T-cell (primary cell): Measurements from ENCODE around the gene NANOG. TPM values are rescaled to one million over a fixed set of nuclear protein-coding genes. Genes with fewer than 3 reads are reported as not detected.
"Not testable (repeated sequence)": the region's sequence is repeated elsewhere in the genome, so short reads cannot be mapped to it uniquely, and the experiment has no call there.

Experiments used
- ATAC-seq, 4 experiments: fragments of 200-7000 bp in 3 of 4; fragments of 150-1000 bp in 1 of 4; cut with Tn5 transposase; replicated peaks in 1 of 4; 1 replicate in 3 of 4; 2 replicates in 1 of 4; pipeline ENCODE4 v1.10.0; 2021; ENCODE audit warnings: moderate library complexity in 3 of 4, mild to moderate bottlenecking in 2 of 4, moderate number of reproducible peaks in 1 of 4
- CTCF ChIA-PET, 2 donors: fragments of 300-600 bp; sonication (Branson Sonifier 250); formaldehyde crosslinking; loops; one replicate each; lab custom pipeline; 2022; ENCODE audit warnings: antibody characterized with exemption in 2 of 2; lab: Charles Lee
- POLR2A ChIA-PET, 2 donors: fragments of 300-600 bp; sonication (Branson Sonifier 250); formaldehyde crosslinking; loops; one replicate each; lab custom pipeline; 2022; ENCODE audit warnings: antibody characterized with exemption in 2 of 2; lab: Charles Lee
- DNase-seq, 35 experiments: peaks; one replicate each; pipeline versions ENCODE4 v3.0.0 to v3.0.0-alpha.2; 2013 to 2023
- H3K27ac ChIP-seq: one replicate; pipeline ENCODE4 v1.5.1; 2013; ENCODE audit warnings: low read length
- H3K27me3 ChIP-seq, 2 experiments: replicated peaks in 1 of 2; 1 replicate in 1 of 2; 2 replicates in 1 of 2; pipeline versions ENCODE4 v1.6.1 to v1.7.0; 2013; ENCODE audit warnings: low read length in 1 of 2, mixed read lengths in 1 of 2; ENCODE audit not compliant: control insufficient read depth in 2 of 2, insufficient read depth in 2 of 2; ENCODE audit errors: extremely low read depth in 1 of 2
- H3K36me3 ChIP-seq, 2 donors: 1 replicate in 1 of 2; 2 replicates in 1 of 2; pipeline versions ENCODE4 v1.6.1 to v1.7.0; 2013; ENCODE audit warnings: low read length in 1 of 2; ENCODE audit not compliant: control insufficient read depth in 2 of 2, insufficient read depth in 1 of 2; ENCODE audit errors: extremely low read depth in 1 of 2
- H3K4me1 ChIP-seq, 2 experiments: 1 replicate in 1 of 2; 2 replicates in 1 of 2; pipeline versions ENCODE4 v1.6.1 to v1.7.0; 2013; ENCODE audit warnings: low read length in 2 of 2, mixed read lengths in 1 of 2; ENCODE audit not compliant: insufficient read depth in 2 of 2, control insufficient read depth in 1 of 2; ENCODE audit errors: extremely low read depth in 1 of 2
- H3K4me3 ChIP-seq, 2 donors: 1 replicate in 1 of 2; 2 replicates in 1 of 2; pipeline versions ENCODE4 v1.5.1 to v1.7.0; 2013; ENCODE audit warnings: mild to moderate bottlenecking in 2 of 2, low read length in 1 of 2, moderate library complexity in 1 of 2; ENCODE audit not compliant: control insufficient read depth in 1 of 2; ENCODE audit errors: extremely low read depth in 1 of 2
- H3K9me3 ChIP-seq: 2 replicates; pipeline ENCODE4 v1.7.0; 2013
- H3K27ac Mint-ChIP-seq, 2 donors: one replicate each; pipeline ENCODE4 v1.8.0; 2020 to 2021; ENCODE audit warnings: mild to moderate bottlenecking in 2 of 2, mixed read lengths in 2 of 2
- H3K27me3 Mint-ChIP-seq, 2 donors: one replicate each; pipeline ENCODE4 v1.8.0; 2021 to 2022; ENCODE audit warnings: mixed read lengths in 2 of 2
- H3K36me3 Mint-ChIP-seq: one replicate; pipeline ENCODE4 v1.8.0; 2021; ENCODE audit warnings: mixed read lengths
- H3K4me1 Mint-ChIP-seq, 3 donors: one replicate each; pipeline ENCODE4 v1.8.0; 2020 to 2022; ENCODE audit warnings: mixed read lengths in 3 of 3, mild to moderate bottlenecking in 1 of 3
- H3K4me3 Mint-ChIP-seq, 3 donors: one replicate each; pipeline ENCODE4 v1.8.0; 2020 to 2022; ENCODE audit warnings: mild to moderate bottlenecking in 3 of 3, mixed read lengths in 3 of 3, moderate library complexity in 3 of 3
- H3K9me3 Mint-ChIP-seq, 3 donors: one replicate each; pipeline ENCODE4 v1.8.0; 2020 to 2022; ENCODE audit warnings: mixed read lengths in 3 of 3
- WGBS: methylation state at CpG from one replicate; pipeline ENCODE4 v1.1.5; 2013; ENCODE audit warnings: missing lambda C conversion rate; ENCODE audit not compliant: insufficient coverage; 5-methylcytosine and 5-hydroxymethylcytosine counted together
- total RNA-seq, 35 experiments: library from RNA in 6 of 35; stranded (reverse) in 6 of 35; fragments of 120-200 nt in 1 of 35; gene quantifications; one replicate each; pipeline versions ENCODE4 v1.2.1 to v1.2.4 and lab custom pipeline; 2013 to 2026

The NANOG gene
- total RNA-seq, 5 donors from 2014 or later (not counting 1 experiment from before 2014, with no cell fraction given), result 0.54 to 0.64 (median 0.59) TPM; not detected in 2

DNA sequence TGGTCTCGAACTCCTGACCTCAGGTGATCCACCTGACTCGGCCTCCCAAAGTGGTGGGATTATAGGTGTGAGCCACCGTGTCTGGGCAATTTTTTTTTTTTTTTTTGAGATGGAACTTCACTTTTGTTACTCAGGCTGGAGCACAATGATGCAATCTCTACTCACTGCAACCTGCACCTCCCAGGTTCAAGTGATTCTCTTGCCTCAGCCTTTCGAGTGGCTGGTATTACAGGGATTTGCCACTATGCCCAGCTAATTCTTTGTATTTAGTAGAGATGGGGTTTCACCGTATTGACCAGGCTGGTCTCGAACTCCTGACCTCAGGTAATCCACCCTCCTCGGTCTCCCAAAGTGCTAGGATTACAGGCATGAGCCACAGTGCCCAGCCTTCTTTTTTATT lies 8.1 kb downstream of the NANOG start:
- H3K9me3 Mint-ChIP-seq, H3K4me3 ChIP-seq, H3K27ac ChIP-seq, POLR2A ChIA-PET, H3K27ac Mint-ChIP-seq, H3K4me1 ChIP-seq, H3K27me3 Mint-ChIP-seq, H3K36me3 Mint-ChIP-seq, H3K36me3 ChIP-seq, ATAC-seq, H3K4me1 Mint-ChIP-seq, DNase-seq, H3K27me3 ChIP-seq, H3K4me3 Mint-ChIP-seq, H3K9me3 ChIP-seq: not testable (repeated sequence)
- CTCF ChIA-PET, result interaction anchor here in 1 of 2 donors (0.7 kb wide), 1 partner anchor 577 kb away, joined by 4 read pairs; no protein-coding TSS in a partner anchor
- no CpG with 5 or more reads among the region's 7 CpGs for WGBS

- ATAC-seq, result no peak
- CTCF ChIA-PET, result interaction anchor here in 1 of 2 donors (0.7 to 1.1 kb wide), 2 partner anchors 108 to 577 kb away, joined by 4 to 7 read pairs; no protein-coding TSS in a partner anchor
- no peak for DNase-seq
- POLR2A ChIA-PET, result no interaction called here
- H3K4me3 ChIP-seq, result no peak overlapping the region
- H3K36me3 ChIP-seq, result no peaks in the 10 kb centered on the region
- no peak overlapping the region for H3K4me3 Mint-ChIP-seq
- no peaks in the 10 kb centered on the region for H3K4me1 ChIP-seq
- H3K27ac ChIP-seq, result no peak overlapping the region
- H3K9me3 Mint-ChIP-seq, result no peaks in the 10 kb centered on the region
- H3K27me3 Mint-ChIP-seq, result peaks cover 0 to 1% of the 10 kb centered on the region in 2 donors
- no peaks in the 10 kb centered on the region for H3K36me3 Mint-ChIP-seq
- no peak overlapping the region for H3K27ac Mint-ChIP-seq
- no peaks in the 10 kb centered on the region for H3K4me1 Mint-ChIP-seq
- no peaks in the 10 kb centered on the region for H3K27me3 ChIP-seq
- 68% methylated on average over 5 of the region's 12 CpGs for WGBS
- no peaks in the 10 kb centered on the region for H3K9me3 ChIP-seq
Observed at GRCh38 chr12:7797698-7798398, 8.6 kb downstream of the NANOG start.

GRCh38 chr12:7798750-7799308 lies 9.6 kb downstream of the NANOG start:
- H3K9me3 Mint-ChIP-seq, DNase-seq, H3K27me3 Mint-ChIP-seq, H3K4me3 Mint-ChIP-seq, H3K27me3 ChIP-seq, H3K9me3 ChIP-seq, ATAC-seq, H3K27ac Mint-ChIP-seq, H3K4me1 Mint-ChIP-seq, POLR2A ChIA-PET, H3K27ac ChIP-seq, H3K36me3 ChIP-seq, H3K36me3 Mint-ChIP-seq, H3K4me3 ChIP-seq, H3K4me1 ChIP-seq: not testable (repeated sequence)
- CTCF ChIA-PET, result interaction anchor here in 1 of 2 donors (1.1 kb wide), 1 partner anchor 107 kb away, joined by 7 read pairs; no protein-coding TSS in a partner anchor
- no CpG with 5 or more reads among the region's 4 CpGs for WGBS

DNA sequence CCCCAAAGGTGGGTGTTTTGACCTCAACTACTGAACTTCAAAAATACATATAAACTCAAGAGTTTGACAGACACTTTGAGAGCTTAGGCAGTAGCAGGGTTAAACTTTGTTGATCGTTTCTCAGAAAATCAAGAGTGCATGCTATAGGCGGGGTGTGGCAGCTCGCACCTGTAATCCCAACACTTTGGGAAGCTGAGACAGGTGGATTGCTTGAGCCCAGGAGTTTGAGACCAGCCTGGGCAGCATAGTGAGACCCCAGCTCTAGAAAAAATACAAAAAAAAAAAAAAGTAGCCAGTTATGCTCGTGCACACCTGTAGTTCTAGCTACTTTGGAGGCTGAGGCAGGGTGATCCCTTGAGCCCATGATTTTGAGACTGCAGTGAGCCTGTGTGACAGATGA lies 12.3 kb downstream of the NANOG start:
- ChIA-PET POLR2A (interaction anchor here in 1 of 2 donors (0.7 kb wide), 1 partner anchor 316 kb away, joined by 3 read pairs; no protein-coding TSS in a partner anchor), CTCF (interaction anchor here in 1 of 2 donors (0.5 to 0.6 kb wide), 2 partner anchors 104 to 122 kb away, joined by 3 to 6 read pairs; no protein-coding TSS in a partner anchor)
- no peaks in the 10 kb centered on the region for H3K4me1 ChIP-seq
- ATAC-seq, result no peak
- Mint-ChIP-seq H3K27me3 (no peaks in the 10 kb centered on the region), H3K36me3 (no peaks in the 10 kb centered on the region), H3K27ac (no peak overlapping the region), H3K4me3 (no peak overlapping the region), H3K9me3 (no peaks in the 10 kb centered on the region), H3K4me1 (no peaks in the 10 kb centered on the region)
- 14% methylated on average over 1 of the region's 4 CpGs for WGBS
- no peak overlapping the region for H3K4me3 ChIP-seq
- no peaks in the 10 kb centered on the region for H3K36me3 ChIP-seq
- no peak overlapping the region for H3K27ac ChIP-seq
- no peaks in the 10 kb centered on the region for H3K27me3 ChIP-seq
- DNase-seq, result no peak
- H3K9me3 ChIP-seq, result no peaks in the 10 kb centered on the region

DNA sequence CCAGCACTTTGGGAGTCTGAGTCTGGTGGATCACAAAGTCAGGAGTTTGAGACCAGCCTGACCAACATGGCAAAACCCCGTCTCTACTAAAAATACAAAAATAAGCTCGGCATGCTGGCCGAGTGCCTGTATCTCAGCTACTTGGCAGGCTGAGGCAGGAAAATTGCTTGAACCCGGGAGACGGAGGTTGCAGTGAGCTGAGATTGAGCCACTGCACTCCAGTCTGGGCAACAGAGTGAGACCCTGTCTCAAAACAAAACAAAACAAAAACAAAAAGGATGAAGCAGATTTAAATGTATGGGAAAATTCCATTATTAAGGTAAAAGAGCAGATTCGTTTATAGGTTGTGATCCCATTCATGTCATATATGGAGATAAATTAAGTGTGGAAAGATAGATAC lies 17.1 kb downstream of the NANOG start:
- H3K27me3 ChIP-seq, H3K4me1 ChIP-seq, H3K27ac Mint-ChIP-seq, H3K36me3 ChIP-seq, DNase-seq, H3K36me3 Mint-ChIP-seq, H3K4me3 ChIP-seq, H3K27ac ChIP-seq, H3K27me3 Mint-ChIP-seq, POLR2A ChIA-PET, H3K4me3 Mint-ChIP-seq, H3K4me1 Mint-ChIP-seq, H3K9me3 Mint-ChIP-seq, ATAC-seq, H3K9me3 ChIP-seq: not testable (repeated sequence)
- CTCF ChIA-PET, result interaction anchor here (0.5 to 1.6 kb wide), 8 partner anchors 25 to 1010 kb away, joined by 3 to 5 read pairs (median 3); no protein-coding TSS in a partner anchor
- WGBS, result 80% methylated on average over 2 of the region's 6 CpGs

DNA sequence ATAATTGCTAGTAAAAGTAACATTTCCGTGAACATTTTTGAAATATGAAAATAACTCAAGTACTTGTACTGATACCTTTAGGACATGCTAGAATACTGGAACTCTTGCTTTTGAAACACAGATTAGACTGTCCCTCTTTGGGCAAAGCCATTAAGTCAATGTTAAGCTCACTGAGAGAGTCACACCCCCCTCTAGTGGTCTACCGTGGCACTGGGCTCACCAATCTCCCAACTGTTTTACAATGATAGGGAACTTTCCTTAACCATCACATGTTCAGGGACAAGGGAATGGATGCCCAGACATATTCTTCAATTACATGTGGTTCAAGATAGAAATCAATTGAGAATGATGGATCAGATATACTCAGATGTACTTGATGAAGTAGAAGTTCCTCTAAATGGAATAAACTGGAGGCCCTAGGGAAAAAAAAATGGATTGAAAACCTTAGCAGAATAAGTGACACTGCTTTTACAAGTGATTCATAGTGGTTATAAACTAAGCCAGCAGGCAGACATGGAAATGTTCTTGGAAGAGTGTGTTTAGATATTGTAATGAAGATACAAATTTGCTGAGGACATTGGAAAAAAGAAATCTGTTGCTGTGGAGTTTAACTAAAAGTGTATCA lies 17.8 kb downstream of the NANOG start:
- Mint-ChIP-seq H3K4me3 (no peak overlapping the region), H3K27me3 (no peaks in the 10 kb centered on the region), H3K27ac (no peak overlapping the region), H3K4me1 (no peaks in the 10 kb centered on the region), H3K36me3 (no peaks in the 10 kb centered on the region), H3K9me3 (no peaks in the 10 kb centered on the region)
- WGBS, result no CpG with 5 or more reads among the region's 2 CpGs
- H3K36me3 ChIP-seq, result no peaks in the 10 kb centered on the region
- no peak overlapping the region for H3K4me3 ChIP-seq
- DNase-seq (peak in 33 of 35 experiments; percentile 3 to 72 (median 39)), ATAC-seq (peak; percentile 47 to 70 (median 54))
- H3K9me3 ChIP-seq, result no peaks in the 10 kb centered on the region
- H3K27me3 ChIP-seq, result peaks cover 0 to 7% of the 10 kb centered on the region in 2 experiments
- POLR2A ChIA-PET, result no interaction called here
- H3K27ac ChIP-seq, result no peak overlapping the region
- CTCF ChIA-PET, result interaction anchor here (0.5 to 1.2 kb wide), 7 partner anchors 24 to 1009 kb away, joined by 3 to 4 read pairs (median 3); no protein-coding TSS in a partner anchor
- H3K4me1 ChIP-seq, result no peaks in the 10 kb centered on the region
